ENCODE results near the gene FAF1. TPM values are rescaled to one million over a fixed set of nuclear protein-coding genes. Genes with fewer than 3 reads are reported as not detected.
"Not testable (repeated sequence)": the region's sequence is repeated elsewhere in the genome, so short reads cannot be mapped to it uniquely, and the experiment has no call there.

FAF1 gene
- total RNA-seq, 1 donor from 2014 or later = 47.3 TPM

GRCh38 chr1:50719126-50719525 is 240.9 kb downstream of the FAF1 start:
- no peak for FAIRE-seq
- no peak for DNase-seq (ENCODE audit: low spot score in 2 of 2)

GRCh38 chr1:50717327-50717726 is 242.7 kb downstream of the FAF1 start:
- FAIRE-seq (no peak), DNase-seq (ENCODE audit: low spot score in 2 of 2) (no peak)

DNA sequence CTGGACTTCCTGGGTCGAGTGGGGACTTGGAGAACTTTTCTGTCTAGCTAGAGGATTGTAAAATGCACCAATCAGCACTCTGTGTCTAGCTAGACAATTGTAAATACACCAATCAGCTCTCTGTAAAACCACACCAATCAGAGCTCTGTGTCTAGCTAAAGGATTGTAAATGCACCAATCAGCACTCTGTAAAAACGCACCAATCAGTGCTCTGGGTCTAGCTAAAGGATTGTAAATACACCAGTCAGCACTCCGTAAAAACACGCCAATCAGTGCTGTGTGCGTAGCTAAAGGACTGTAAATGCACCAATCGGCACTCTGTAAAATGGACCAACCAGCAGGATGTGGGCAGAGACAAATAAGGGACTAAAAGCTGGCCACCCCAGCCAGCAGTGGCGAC is 243.6 kb downstream of the FAF1 start:
- FAIRE-seq; DNase-seq (ENCODE audit: low spot score in 2 of 2): not testable (repeated sequence)

GRCh38 chr1:50710099-50710498 is 250.0 kb downstream of the FAF1 start:
- FAIRE-seq = no peak
- no peak for DNase-seq (ENCODE audit: low spot score in 2 of 2)

DNA sequence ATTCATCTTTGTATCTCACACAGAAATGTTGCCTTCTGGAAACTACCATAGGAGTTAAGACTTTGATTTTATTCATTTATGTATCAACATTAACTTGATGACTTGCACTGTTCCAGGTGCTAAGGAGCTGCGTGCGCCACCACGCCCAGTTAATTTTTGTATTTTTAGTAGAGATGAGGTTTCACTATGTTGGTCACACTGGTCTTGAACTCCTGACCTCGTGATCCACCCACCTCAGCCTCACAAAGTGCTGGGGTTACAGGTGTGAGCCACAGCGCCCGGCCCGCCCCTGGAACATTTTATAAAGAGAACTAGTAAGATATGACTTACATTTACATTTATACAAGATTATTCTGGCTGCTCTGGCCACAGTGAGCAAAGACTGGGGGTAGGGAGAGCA is 252.2 kb downstream of the FAF1 start:
- no peak for FAIRE-seq
- DNase-seq (ENCODE audit: low spot score in 2 of 2) = no peak

DNA sequence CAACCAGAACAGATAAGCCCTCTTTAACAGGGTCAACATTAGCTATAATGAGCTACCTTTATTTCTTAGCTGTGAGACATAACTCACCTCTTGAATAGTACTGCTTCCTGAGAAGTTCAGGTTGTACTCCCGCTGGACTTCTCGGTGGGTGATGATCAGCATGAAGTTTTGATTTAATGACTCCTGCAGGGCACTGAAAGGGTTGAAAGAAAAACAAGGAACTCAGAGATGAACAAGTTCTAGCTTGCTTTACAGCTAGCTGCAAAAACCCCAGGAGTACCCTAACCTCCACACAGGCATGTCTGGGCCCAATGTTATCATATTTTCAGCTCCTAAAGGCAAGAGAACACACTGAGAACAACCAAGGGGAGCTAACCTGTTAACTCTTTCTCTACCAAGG is 254.4 kb downstream of the FAF1 start:
- FAIRE-seq (no peak), DNase-seq (ENCODE audit: low spot score in 2 of 2) (no peak)

- no peak for FAIRE-seq
- no peak for DNase-seq (ENCODE audit: low spot score in 2 of 2)
Observed at GRCh38 chr1:50705041-50705440, 255.0 kb downstream of the FAF1 start.

DNA sequence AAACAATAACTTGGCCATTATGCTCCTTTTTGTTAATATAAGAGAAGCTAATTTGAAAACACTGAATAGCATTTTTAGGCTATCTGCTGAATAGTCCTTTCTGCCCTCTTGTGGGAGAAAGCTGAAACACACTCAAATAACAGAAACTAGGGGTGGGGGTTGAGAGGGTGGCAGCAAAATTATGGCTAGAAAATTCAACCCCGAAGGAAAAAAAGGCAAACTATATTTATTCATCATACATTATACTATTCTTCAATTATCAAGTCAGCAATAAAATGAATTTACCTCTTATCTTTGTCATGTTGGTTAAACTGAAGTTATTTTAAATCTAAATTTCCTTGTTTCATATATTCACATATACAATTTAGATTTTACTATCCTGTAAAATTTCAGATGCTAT is 255.9 kb downstream of the FAF1 start:
- FAIRE-seq (no peak), DNase-seq (ENCODE audit: low spot score in 2 of 2) (peak; percentile 18 to 24)

- DNase-seq (ENCODE audit: low spot score in 2 of 2) = no peak
- no peak for FAIRE-seq
Observed at GRCh38 chr1:50703240-50703639, 256.8 kb downstream of the FAF1 start.

DNA sequence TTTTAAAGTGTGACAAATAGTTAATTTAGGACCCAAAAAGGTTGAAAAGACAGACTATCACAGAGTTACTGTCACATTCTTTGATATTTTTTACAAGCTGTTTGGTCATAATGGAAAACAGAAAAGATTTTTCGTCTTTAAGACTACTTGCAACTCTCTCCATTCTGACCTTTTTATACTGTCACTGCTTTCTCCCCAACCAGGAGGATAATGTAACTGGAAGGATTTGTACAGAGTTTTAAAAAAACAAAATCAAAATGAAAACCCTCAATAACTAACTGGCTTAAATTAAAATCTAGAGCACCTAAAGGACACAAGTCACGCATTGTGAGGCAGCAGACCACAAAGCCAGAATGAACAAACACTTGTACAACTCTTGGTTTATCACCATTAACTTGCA is 257.7 kb downstream of the FAF1 start:
- no peak for FAIRE-seq
- no peak for DNase-seq (ENCODE audit: low spot score in 2 of 2)

DNA sequence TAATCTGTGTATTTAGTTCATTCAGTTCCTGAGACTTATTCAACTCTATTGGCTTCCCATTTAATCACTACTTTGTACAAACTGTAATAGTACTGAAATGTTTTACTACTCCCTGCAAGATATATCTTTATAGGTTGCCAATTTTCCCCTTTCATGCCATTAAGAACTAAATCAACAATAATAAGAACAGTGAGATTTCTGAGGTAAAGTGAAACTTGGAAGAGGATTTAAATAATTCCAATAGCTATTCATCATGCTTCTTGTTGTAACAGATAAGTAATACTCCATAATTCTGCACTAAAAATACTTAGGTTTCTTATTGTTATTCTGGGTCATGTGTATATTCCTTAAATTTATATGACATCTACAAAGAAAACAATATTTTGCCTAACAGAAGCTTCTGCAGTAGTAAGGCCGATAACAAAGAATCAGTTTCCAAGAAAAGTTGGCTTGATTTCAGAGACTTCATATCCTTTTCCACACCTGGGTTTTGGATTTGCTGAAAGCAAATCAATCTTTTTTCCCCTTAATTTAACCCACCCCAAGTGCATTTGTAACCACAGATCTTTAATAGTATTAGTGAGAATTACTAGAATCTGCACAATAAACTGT is 258.3 kb downstream of the FAF1 start:
- no peak for DNase-seq (ENCODE audit: low spot score in 2 of 2)

GRCh38 chr1:50700621-50701020 is 259.4 kb downstream of the FAF1 start:
- DNase-seq (ENCODE audit: low spot score in 2 of 2) (no peak), FAIRE-seq (no peak)

More for the DNA sequence above, 258.3 kb downstream of the FAF1 start:
- FAIRE-seq = no peak

- FAIRE-seq = no peak
- DNase-seq (ENCODE audit: low spot score in 2 of 2) = no peak
Observed at GRCh38 chr1:50700214-50700613, 259.9 kb downstream of the FAF1 start.

- FAIRE-seq = peak; percentile 60
Observed at GRCh38 chr1:50699795-50700194, 260.3 kb downstream of the FAF1 start.

DNA sequence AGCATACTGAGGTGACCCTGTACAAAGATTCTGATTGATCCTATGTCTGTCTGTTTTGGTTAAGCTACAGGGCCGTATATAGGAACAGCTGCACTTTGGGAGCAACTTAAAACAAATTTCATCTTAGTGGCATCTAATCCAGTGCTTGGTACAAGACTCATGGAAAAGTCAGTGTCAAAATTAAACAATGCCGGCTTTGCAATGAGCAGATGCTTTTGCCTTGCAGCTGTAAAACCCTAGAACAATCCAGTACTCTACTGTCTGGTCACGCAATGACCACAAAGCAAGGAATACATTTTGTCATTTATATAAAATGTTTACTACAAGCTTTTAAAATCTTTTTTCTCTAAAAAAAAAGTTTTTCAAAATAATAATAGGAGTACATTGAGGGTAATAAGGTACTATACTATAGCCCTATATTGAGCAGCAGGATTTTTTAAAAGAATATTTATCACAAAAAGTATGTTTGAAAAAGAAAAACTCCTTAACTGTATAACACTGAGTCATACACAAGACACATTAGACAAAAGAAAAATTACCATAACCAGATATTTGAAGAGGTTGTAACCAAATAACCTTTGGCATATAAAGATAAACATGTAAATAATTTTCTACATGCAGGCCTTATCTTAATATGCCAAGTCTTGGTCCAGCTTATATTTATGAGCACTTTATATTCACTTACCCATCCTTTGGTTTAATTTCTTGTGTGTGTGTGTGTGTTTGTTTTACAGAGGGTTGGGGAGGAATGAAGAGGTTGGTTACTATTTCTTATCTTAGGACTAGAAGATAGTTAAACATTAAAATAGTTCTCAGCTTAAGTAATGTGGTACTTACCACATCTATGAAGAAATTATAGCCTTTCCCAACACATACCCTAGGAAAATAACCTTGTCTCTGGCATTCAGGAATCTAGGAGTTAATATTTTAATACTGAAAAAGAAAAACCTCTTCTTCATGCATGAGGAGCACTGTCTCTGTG is 262.3 kb downstream of the FAF1 start:
- DNase-seq (ENCODE audit: low spot score in 2 of 2) = no peak
- peak; percentile 94 for FAIRE-seq

More at GRCh38 chr1:50699795-50700194, 260.3 kb downstream of the FAF1 start:
- DNase-seq (ENCODE audit: low spot score in 2 of 2) = no peak

DNA sequence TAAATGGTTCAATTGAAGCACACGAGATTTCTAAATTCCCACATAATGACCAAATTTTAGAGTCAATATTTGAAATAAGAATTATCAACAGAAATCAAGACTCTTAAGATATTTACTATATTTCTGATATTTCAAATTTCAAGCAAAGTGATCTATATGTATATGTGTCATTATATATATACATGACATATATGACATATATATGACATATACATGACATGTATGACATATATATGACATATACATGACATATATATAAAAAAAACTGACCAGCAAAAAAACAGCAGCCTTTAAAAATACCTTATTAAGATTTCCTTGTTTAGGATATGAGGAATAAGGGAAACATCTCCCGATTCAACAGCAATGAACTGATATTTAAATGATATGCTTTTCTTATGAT is 266.2 kb downstream of the FAF1 start:
- DNase-seq (ENCODE audit: low spot score in 2 of 2) (no peak), FAIRE-seq (no peak)

DNA sequence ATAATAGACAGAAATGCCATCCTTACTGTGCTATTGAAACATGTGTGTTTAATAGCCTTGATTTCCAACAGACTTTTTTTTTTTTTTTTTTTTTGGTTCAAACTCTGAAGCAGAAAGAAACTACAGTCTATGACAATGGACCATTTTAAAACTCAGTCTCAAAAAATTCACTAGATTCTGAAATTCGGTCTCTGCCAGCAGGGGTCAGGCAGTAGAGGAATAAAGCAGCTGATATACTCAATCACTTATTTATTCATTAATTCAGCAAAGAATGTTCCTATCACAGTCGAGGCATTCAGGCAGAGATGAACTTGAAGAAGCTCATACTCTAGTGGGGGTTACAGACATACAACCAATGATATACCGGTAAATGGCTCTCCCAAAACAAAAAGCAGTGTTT is 275.9 kb downstream of the FAF1 start:
- DNase-seq (ENCODE audit: low spot score in 2 of 2) (no peak), FAIRE-seq (peak; percentile 49)

DNA sequence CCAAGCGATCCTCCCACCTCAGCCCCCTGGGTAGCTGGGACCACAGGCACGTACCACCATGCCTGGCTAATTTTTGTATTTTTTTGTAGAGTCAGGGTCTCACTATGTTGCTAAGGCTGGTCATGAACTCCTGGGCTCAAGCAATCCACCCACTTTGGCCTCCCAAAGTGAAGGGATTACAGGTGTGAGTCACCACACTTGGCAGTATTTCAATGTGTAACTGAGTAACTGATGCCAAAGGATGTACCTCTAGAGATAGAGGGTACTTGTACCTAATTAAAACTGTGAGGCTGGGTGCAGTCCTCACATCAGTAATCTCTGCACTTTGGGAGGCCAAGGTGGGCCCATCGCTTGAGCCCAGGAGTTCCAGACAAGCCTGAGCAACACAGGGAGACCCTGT is 278.1 kb downstream of the FAF1 start:
- FAIRE-seq (no peak), DNase-seq (ENCODE audit: low spot score in 2 of 2) (no peak)

- DNase-seq (ENCODE audit: low spot score in 2 of 2) (no peak), FAIRE-seq (peak; percentile 49)
Observed at GRCh38 chr1:50667710-50668356, 292.2 kb downstream of the FAF1 start.

GRCh38 chr1:50667272-50667671 is 292.8 kb downstream of the FAF1 start:
- no peak for DNase-seq (ENCODE audit: low spot score in 2 of 2)
- FAIRE-seq = no peak

DNA sequence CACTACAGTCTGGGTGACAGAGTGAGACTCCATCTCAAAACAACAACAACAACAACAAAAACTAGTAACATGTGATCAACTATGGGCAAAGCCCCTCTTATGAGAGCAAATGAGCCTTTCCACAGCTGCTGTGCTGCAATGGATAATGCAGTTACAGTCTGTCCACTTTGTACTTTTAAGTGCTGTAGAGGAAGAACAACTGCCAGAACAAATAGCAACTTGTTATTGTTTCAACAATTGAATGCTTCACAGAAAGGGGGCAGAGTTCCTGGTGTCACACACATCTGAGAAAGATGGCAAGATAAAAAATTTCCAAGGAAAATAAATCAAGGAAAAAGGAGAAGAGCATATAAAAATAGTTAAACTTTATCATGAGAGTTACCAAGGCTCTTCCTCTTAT is 293.2 kb downstream of the FAF1 start:
- peak; percentile 12 to 15 for DNase-seq (ENCODE audit: low spot score in 2 of 2)

More for the DNA sequence above, 293.2 kb downstream of the FAF1 start:
- FAIRE-seq = no peak

Measured in frontal cortex (tissue), 4 donors.